ENCODE measurements around the gene WTIP.
"Not testable (repeated sequence)": the region's sequence is repeated elsewhere in the genome, so short reads cannot be mapped to it uniquely, and the experiment has no call there.

GRCh38 chr19:34455783-34456480, 25.6 kb upstream of the WTIP start:
- TF ChIP-seq CTCF (IDR thresholded peaks at IDR 0.05); SIN3A (IDR thresholded peaks at IDR 0.05; ENCODE audit: borderline replicate concordance, insufficient read depth, low read depth, low read length); POLR2AphosphoS5 (IDR thresholded peaks at IDR 0.05; ENCODE audit: low read depth, low read length): not testable (repeated sequence)
